GM04503 (cell line): Measurements from ENCODE around the gene NT5M.

Source experiments
- DNase-seq: peaks from one replicate; pipeline ENCODE4 v3.0.0-alpha.2; 2012; ENCODE audit warnings: low read depth

Gene NT5M

GRCh38 chr17:17395246-17395802 lies 92.2 kb downstream of the NT5M start:
- no peak for DNase-seq

- DNase-seq = no peak
Measured at GRCh38 chr17:17395885-17396284, 92.7 kb downstream of the NT5M start.
